ENCODE measurements around the gene PIGW. TPM values are rescaled to one million over a fixed set of nuclear protein-coding genes. Genes with fewer than 3 reads are reported as not detected.

Gene PIGW, protein sequence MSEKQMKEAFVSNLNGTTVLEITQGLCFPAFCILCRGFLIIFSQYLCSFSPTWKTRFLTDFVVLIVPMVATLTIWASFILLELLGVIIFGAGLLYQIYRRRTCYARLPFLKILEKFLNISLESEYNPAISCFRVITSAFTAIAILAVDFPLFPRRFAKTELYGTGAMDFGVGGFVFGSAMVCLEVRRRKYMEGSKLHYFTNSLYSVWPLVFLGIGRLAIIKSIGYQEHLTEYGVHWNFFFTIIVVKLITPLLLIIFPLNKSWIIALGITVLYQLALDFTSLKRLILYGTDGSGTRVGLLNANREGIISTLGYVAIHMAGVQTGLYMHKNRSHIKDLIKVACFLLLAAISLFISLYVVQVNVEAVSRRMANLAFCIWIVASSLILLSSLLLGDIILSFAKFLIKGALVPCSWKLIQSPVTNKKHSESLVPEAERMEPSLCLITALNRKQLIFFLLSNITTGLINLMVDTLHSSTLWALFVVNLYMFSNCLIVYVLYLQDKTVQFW
- 4.0 TPM for total RNA-seq

GRCh38 chr17:36534840-36535668 is at the start of gene PIGW, which contains the start of gene MYO19:
Gene PIGW, plus strand, starts transcription at chr17:36534987. Its CDS starts 2,115 bp downstream, at chr17:36537102.
Gene MYO19, minus strand, starts transcription at chr17:36534868. Its CDS starts 2,330 bp downstream, at chr17:36532538.
- peak; percentile 73 for DNase-seq

GRCh38 chr17:36485027-36485426 is 49.8 kb upstream of the PIGW start:
- no peak for DNase-seq

DNA sequence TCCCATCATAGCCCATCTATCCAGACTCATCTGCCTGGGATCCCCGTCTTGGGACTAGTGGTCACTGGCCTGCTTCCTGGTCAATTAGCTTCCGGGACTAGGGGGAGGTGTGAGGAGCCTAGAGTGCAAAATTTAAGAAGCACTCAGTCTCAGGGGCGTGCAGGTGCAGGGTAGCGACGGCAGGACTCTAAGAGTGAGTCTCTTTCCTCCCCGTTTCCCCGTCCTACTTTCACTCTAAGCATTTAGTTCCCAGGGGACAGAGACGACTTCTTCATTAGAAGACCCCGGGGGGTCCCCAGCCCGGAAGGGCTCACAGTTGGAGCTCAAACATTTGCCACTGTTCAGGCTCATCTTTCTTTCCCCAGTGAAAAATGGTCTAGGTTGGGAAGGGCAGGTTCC is 49.0 kb upstream of the PIGW start:
- no peak for DNase-seq

DNA sequence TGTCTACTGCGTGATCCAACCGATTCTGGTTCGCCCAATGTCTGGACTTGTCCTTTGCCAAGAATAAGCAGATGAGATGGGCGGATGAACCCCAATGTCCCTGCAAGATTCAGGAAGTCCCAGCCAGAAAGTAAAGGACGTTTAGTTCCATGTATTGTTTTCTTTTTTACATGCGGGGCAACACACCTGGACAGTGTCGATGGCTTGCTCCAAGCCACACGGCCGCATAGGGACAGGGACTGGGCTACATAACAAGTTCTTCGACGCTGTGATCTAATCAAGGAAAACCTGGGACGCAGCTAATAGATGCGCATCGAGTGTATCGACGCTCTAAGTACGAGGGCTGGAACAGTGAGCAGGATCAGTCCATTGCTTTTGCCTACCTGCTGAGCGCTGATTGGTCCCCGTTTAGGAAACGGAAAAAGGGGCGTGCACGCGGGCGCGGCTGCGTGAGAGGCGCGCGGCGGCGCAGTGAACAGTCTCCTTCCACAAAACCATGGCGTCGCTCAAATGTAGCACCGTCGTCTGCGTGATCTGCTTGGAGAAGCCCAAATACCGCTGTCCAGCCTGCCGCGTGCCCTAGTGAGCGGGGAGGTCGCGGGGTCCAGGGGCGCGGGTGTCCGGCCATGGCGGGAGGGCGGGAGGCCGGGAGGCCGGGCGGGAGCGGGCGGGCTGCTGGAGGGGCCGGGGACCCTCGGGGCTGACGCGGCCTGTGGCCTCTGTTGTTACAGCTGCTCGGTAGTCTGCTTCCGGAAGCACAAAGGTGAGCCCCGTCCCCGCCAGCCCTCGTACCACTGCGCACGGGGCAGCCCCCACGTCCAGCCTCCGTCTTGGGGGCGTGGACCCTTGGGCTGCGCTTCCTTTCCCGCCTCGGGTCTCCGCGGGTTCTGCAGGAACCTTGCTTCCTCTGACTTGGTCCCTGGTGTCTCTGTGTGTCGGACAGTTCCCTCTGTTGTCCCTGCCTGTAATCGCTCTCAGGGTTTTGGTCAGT is 48.3 kb upstream of the PIGW start, which contains the start of gene ZNHIT3:
Gene ZNHIT3, plus strand, starts transcription at position 478 of the 991 bp plus-strand sequence. Its CDS starts 19 bp downstream, at position 497.
- peak; percentile 96 for DNase-seq

- no peak for DNase-seq
These were observed 40.8 kb upstream of the PIGW start for GRCh38 chr17:36493956-36494355.

- DNase-seq: no peak
These were observed 40.1 kb upstream of the PIGW start for GRCh38 chr17:36494674-36495073.

GRCh38 chr17:36495076-36495578 is 39.7 kb upstream of the PIGW start:
- no peak for DNase-seq

- no peak for DNase-seq
These were observed 38.6 kb upstream of the PIGW start for GRCh38 chr17:36496018-36496789.

- DNase-seq: no peak
These were observed 36.6 kb upstream of the PIGW start for GRCh38 chr17:36498155-36498554.

- no peak for DNase-seq
These were observed 36.1 kb upstream of the PIGW start for GRCh38 chr17:36498560-36499300.

DNA sequence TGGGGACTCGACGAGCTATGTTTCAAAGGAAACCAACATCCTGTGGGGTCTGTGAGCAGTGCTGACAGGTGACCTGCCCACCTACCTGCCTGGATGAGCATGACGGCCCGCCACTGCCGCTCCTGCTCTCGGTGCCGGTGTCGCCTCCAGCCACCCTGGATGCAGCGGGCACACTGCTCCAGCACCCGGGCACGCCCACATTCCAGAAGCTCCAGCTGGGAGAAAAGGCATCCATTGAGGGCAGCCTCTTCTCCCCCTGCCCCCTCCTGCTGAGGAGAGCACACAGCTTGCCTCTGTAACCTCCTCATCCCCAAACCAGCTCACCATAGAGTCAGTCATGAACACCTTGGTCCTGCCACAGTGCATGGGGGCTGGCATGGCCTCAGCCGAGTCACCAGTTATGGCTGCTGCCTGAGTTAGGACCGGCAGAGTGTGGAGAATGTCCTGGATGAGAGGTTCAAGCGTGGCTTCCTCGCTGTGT is 34.0 kb upstream of the PIGW start:
- DNase-seq: no peak

- no peak for DNase-seq
These were observed 33.4 kb upstream of the PIGW start for GRCh38 chr17:36501351-36501750.

- DNase-seq: no peak
These were observed 32.8 kb upstream of the PIGW start for GRCh38 chr17:36501963-36502362.

- DNase-seq: no peak
These were observed 31.2 kb upstream of the PIGW start for GRCh38 chr17:36503456-36504155.

- DNase-seq: no peak
These were observed 30.6 kb upstream of the PIGW start for GRCh38 chr17:36504156-36504545.

DNA sequence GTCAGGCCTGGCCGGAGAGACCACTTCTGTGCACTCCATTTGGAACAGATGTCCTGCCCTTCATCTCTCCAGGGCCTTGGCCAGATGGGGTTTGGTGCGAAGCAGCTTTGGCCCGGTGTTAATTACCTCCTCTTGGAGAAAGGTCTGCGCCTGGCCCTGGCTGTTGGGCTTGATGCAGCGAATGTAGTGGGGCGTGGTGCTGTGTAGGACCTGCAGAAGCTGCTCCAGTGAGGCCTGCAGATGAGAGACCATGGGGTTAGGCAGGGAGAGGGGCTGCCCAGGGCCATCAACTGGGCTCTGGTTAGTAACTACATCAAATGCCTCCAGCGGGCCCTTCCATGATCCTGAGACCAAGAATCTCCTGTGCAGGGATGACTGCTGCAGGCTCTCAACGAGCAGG is 29.6 kb upstream of the PIGW start:
- no peak for DNase-seq

- DNase-seq: no peak
These were observed 28.4 kb upstream of the PIGW start for GRCh38 chr17:36506249-36506826.

DNA sequence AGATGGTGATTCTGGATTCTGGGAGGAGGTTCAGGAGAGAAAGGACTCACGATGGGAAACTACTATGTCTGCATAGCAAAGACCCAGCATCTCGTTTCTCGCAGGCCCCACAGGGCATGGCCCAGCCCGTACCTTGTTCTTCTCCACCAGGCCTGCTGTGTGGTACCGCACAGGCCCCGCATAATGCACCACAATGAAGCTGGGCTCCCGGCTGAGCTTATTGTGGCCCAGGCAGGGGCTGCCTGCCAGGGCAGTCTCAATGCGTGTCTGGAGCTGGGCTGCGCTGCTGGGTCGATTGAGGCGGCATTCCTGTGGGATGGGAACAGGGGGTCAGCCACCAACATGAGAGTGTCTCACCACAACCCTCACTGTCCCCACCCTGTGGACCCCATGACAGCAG is 28.0 kb upstream of the PIGW start:
- no peak for DNase-seq

DNA sequence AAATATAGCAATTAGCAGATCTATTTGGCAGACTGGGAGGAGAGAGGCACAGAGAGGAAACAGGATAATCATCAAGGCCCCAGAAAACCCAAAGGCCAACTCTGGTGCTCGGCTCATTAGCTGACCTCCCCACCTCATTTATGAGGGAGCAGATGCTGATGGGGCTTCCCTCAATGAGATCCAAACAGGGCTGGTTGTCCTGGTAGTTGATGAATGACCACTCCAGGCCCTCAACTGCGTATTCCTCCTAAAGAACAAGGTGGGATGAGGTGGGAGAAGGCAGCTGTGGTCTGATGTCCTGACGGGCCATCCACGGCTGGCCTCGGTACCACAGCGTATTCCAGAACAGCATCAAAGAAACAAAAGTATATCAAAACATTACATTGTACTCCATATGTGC is 27.5 kb upstream of the PIGW start:
- no peak for DNase-seq
